Stimulated activated naive B cell treated with anti-CD40 and anti-IgM and Interleukin-4, amounts not matched to agents 10 μg/mL and 1 μg/mL and 100 μg/mL, for 72 hours (primary cell): ENCODE measurements around the gene WEE1.
"Not testable (repeated sequence)": the region's sequence is repeated elsewhere in the genome, so short reads cannot be mapped to it uniquely, and the experiment has no call there.

Experiments used
- ATAC-seq, 2 donors: fragments of 150-1000 bp; cut with Tn5 transposase; replicated peaks; 2 replicates each; pipeline ENCODE4 v1.10.0; 2021; ENCODE audit warnings: moderate library complexity in 1 of 2
- DNase-seq: peaks from one replicate; pipeline ENCODE4 v3.0.0; 2021
- H3K27ac Mint-ChIP-seq: one replicate; pipeline ENCODE4 v1.8.0; 2022; ENCODE audit warnings: mild to moderate bottlenecking, mixed read lengths
- H3K27me3 Mint-ChIP-seq, 2 donors: one replicate each; pipeline ENCODE4 v1.8.0; 2022; ENCODE audit warnings: mixed read lengths in 2 of 2
- H3K36me3 Mint-ChIP-seq, 2 donors: one replicate each; pipeline ENCODE4 v1.8.0; 2022; ENCODE audit warnings: mixed read lengths in 2 of 2, mild to moderate bottlenecking in 1 of 2
- H3K4me1 Mint-ChIP-seq, 2 donors: one replicate each; pipeline ENCODE4 v1.8.0; 2022; ENCODE audit warnings: mixed read lengths in 2 of 2, mild to moderate bottlenecking in 1 of 2
- H3K4me3 Mint-ChIP-seq, 2 donors: one replicate each; pipeline ENCODE4 v1.8.0; 2022; ENCODE audit warnings: mild to moderate bottlenecking in 2 of 2, mixed read lengths in 2 of 2, moderate library complexity in 1 of 2
- H3K9me3 Mint-ChIP-seq, 2 donors: one replicate each; pipeline ENCODE4 v1.8.0; 2022; ENCODE audit warnings: mixed read lengths in 2 of 2, mild to moderate bottlenecking in 1 of 2

Gene WEE1

GRCh38 chr11:9549216-9549615, 24.3 kb upstream of the WEE1 start:
- peaks cover 11 to 20% of the 10 kb centered on the region in 2 donors for H3K36me3 Mint-ChIP-seq
- not testable (repeated sequence) for H3K27ac Mint-ChIP-seq, H3K4me1 Mint-ChIP-seq, ATAC-seq, DNase-seq, H3K27me3 Mint-ChIP-seq, H3K9me3 Mint-ChIP-seq, H3K4me3 Mint-ChIP-seq

- Mint-ChIP-seq H3K9me3 (no peaks in the 10 kb centered on the region), H3K36me3 (peaks cover 6 to 13% of the 10 kb centered on the region in 2 donors), H3K27ac (no peak overlapping the region), H3K27me3 (no peaks in the 10 kb centered on the region), H3K4me3 (no peak overlapping the region), H3K4me1 (peaks cover 8 to 9% of the 10 kb centered on the region in 2 donors)
- no peak for ATAC-seq
- DNase-seq = no peak
These were observed 23.3 kb upstream of the WEE1 start for GRCh38 chr11:9550191-9550628.

GRCh38 chr11:9561279-9561982, 12.0 kb upstream of the WEE1 start:
- DNase-seq (no peak), ATAC-seq (no peak)
- peaks cover 16% of the 10 kb centered on the region in 2 donors for H3K9me3 Mint-ChIP-seq
- H3K4me3 Mint-ChIP-seq = no peak overlapping the region
- H3K27me3 Mint-ChIP-seq = no peaks in the 10 kb centered on the region
- H3K4me1 Mint-ChIP-seq = peaks cover 11 to 19% of the 10 kb centered on the region in 2 donors
- H3K27ac Mint-ChIP-seq = no peak overlapping the region
- H3K36me3 Mint-ChIP-seq = peaks cover 16 to 24% of the 10 kb centered on the region in 2 donors

DNA sequence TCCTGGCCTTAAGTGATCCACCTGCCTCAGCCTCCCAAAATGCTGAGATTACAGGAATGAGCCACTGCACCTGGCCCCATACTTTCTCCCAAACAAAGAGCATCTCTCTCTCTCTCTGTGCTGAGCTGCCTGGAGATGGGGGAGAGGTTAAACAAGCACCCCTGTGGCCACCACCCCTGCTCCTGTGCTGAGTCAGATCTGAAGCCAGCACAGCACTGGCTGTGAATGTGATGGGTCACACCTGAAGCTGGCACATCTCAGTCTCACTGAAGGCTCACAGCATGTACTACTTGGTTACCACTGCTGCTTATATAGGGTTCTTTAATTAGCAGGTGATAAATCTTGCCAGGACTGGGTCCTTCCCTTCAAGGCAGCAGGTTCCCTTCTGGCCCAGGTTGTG, 10.8 kb upstream of the WEE1 start:
- no peak for ATAC-seq
- H3K27me3 Mint-ChIP-seq = no peaks in the 10 kb centered on the region
- peaks cover 11 to 19% of the 10 kb centered on the region in 2 donors for H3K4me1 Mint-ChIP-seq
- no peak overlapping the region for H3K27ac Mint-ChIP-seq
- H3K36me3 Mint-ChIP-seq = peaks cover 15% of the 10 kb centered on the region in 2 donors
- DNase-seq = no peak
- H3K4me3 Mint-ChIP-seq = no peak overlapping the region
- peaks cover 16% of the 10 kb centered on the region in 2 donors for H3K9me3 Mint-ChIP-seq

- ATAC-seq = no peak
- no peak for DNase-seq
- Mint-ChIP-seq H3K4me3 (no peak overlapping the region), H3K27ac (no peak overlapping the region), H3K36me3 (peaks cover 15% of the 10 kb centered on the region in 2 donors), H3K9me3 (peaks cover 16% of the 10 kb centered on the region in 2 donors), H3K27me3 (no peaks in the 10 kb centered on the region), H3K4me1 (peaks cover 15 to 20% of the 10 kb centered on the region in 2 donors)
These were observed 10.2 kb upstream of the WEE1 start for GRCh38 chr11:9563196-9563730.

DNA sequence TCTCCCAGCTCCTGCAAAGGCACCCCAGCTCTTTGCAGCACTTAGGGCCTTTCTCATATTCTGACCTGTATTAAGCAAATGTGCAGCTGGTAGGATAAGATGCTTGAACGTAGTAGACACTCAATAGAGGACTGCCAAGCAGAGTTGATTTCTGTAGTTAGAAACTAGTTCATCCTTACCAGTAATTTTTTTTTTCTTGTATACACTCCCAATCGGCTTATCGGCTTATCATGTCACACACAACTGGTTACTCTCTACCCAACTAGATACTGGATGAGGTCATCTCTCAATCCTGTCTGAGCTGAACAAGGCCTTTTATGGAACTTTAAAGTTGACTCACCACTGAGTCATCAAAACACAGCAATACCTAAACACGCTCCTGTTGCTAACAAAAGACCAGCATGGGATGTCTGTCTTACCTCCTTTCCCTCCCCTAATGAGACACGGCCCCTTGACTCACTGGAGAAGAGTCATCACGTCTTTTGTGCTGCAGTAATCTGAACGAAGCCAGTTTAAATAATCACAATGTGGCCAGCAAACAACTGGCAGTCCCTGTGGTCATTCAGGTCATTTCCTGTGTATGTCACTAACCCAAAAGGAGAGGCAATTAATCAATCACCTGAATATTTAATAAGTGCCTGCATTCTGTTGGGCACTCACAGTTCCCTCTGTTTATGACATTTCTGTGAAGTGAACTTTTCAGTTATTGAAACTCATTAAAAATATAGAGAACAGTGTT, 7.5 kb upstream of the WEE1 start:
- ATAC-seq = peak; percentile 83 to 89
- H3K27ac Mint-ChIP-seq = peak overlapping the region; percentile 67

DNA sequence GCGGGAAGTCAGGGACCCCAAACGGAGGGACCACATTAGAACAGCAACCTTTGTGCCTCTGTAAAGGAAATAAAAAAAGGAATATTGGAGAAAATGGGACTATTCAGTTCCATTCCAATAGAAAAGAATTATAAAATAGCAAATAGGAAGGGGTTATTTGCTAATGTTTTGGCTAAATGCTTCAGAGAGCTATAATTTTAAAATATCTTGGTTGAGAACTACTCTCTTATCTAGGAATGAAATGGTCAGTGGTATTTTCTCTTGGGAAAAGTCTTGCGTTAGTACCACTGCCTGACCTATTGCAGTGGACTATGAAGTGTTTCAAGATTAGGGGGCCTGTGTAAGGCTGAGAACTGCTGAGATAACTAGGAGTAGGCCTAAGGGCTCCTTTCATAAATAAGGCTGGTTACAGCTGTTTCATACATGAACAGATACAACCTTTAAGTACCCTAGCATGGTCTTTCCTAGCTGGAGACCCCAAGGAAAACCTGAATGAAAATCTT, 6.9 kb upstream of the WEE1 start:
- Mint-ChIP-seq H3K27me3 (no peaks in the 10 kb centered on the region), H3K4me1 (peaks cover 30 to 40% of the 10 kb centered on the region in 2 donors), H3K36me3 (peaks cover 4 to 5% of the 10 kb centered on the region in 2 donors), H3K4me3 (no peak overlapping the region), H3K27ac (no peak overlapping the region), H3K9me3 (peaks cover 4% of the 10 kb centered on the region in 2 donors)
- no peak for ATAC-seq
- DNase-seq = no peak

More for the DNA sequence above, 7.5 kb upstream of the WEE1 start:
- H3K27me3 Mint-ChIP-seq = no peaks in the 10 kb centered on the region
- DNase-seq = peak; percentile 27
- H3K4me1 Mint-ChIP-seq = peaks cover 30 to 40% of the 10 kb centered on the region in 2 donors
- H3K9me3 Mint-ChIP-seq = peaks cover 9% of the 10 kb centered on the region in 2 donors
- H3K4me3 Mint-ChIP-seq = no peak overlapping the region
- peaks cover 11% of the 10 kb centered on the region in 2 donors for H3K36me3 Mint-ChIP-seq

- H3K9me3 Mint-ChIP-seq = peaks cover 0 to under 1% of the 10 kb centered on the region in 2 donors
- H3K27ac Mint-ChIP-seq = no peak overlapping the region
These were observed 6.1 kb upstream of the WEE1 start for GRCh38 chr11:9567401-9567800.

DNA sequence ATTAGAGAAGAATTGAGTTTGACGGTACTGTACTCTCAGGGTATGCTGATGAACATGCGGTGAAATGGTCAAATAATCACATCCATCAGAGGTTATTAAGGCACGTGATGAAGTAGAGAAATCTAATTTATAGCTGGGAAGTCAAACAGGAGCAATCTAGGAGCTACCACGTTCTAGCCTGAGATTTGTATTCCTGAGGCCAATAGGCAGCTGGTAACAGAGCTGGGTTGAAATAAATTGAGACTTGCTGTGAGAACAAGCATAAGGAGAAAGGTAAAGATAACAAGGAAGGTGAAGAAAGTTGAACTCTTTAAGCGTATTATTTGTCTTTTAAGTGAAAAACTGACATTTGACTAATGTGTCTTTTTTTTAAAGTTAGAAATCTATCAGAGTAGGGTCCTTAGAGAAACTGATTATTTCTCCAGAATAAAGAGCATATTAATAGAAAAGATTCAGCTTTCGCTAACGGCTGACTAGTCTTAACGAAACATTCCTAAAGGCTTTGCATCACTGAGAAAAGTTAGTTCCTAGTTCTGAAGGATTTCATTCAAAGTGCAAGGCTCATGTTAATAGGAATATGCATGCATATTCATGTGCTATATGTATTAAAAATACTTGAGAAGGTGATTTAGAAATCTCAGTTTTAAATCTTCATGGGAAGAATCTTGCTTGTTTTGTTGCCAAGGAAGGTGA, 5.2 kb upstream of the WEE1 start:
- H3K4me1 Mint-ChIP-seq = peaks cover 30 to 40% of the 10 kb centered on the region in 2 donors
- no peaks in the 10 kb centered on the region for H3K36me3 Mint-ChIP-seq
- DNase-seq = no peak
- no peaks in the 10 kb centered on the region for H3K9me3 Mint-ChIP-seq
- H3K4me3 Mint-ChIP-seq = no peak overlapping the region
- no peaks in the 10 kb centered on the region for H3K27me3 Mint-ChIP-seq
- ATAC-seq = no peak
- H3K27ac Mint-ChIP-seq = peak overlapping the region; percentile 62

More at GRCh38 chr11:9567401-9567800, 6.1 kb upstream of the WEE1 start:
- no peaks in the 10 kb centered on the region for H3K27me3 Mint-ChIP-seq
- ATAC-seq (no peak), DNase-seq (no peak)
- H3K36me3 Mint-ChIP-seq = peaks cover 0 to 3% of the 10 kb centered on the region in 2 donors
- peaks cover 30 to 40% of the 10 kb centered on the region in 2 donors for H3K4me1 Mint-ChIP-seq
- H3K4me3 Mint-ChIP-seq = no peak overlapping the region

DNA sequence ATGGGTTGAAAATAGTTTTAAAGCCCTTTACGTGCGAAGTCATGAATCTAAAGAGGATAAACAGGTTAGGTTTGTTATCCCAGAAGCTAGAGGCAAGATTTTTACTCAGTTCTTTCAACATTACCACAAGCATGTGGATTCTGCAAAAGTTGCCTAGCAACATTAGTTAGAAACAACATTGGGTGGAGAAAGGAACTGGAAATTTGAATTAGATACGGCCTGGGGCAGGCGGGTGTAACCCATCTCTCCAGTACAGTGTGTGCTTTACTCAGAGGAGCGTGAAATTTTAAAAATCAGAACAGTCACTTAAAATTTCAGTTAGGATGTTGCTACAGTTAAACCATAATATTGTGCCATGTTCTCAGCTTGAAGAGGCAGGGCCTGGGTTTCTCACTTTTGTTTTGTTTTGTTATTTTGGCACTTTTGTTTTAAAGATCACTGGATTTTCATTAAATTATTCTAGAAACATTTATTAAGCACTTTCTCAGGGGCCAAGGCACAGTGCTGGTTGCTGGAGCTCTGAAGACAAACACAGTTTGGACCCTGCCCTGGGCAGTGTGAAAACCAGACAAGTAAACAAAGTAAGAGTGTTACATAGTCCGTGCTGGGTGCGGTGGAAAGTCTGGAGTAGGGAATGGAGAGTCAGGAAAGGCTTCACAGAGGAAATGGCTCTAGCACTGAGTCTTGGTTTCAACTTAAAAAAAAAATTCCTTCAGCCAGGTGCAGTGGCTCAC, 4.4 kb upstream of the WEE1 start:
- Mint-ChIP-seq H3K4me1 (peaks cover 30 to 40% of the 10 kb centered on the region in 2 donors), H3K4me3 (no peak overlapping the region), H3K27me3 (no peaks in the 10 kb centered on the region), H3K36me3 (no peaks in the 10 kb centered on the region), H3K9me3 (no peaks in the 10 kb centered on the region), H3K27ac (peak overlapping the region; percentile 62)
- peak in 1 of 2 donors; percentile 13 for ATAC-seq
- no peak for DNase-seq

DNA sequence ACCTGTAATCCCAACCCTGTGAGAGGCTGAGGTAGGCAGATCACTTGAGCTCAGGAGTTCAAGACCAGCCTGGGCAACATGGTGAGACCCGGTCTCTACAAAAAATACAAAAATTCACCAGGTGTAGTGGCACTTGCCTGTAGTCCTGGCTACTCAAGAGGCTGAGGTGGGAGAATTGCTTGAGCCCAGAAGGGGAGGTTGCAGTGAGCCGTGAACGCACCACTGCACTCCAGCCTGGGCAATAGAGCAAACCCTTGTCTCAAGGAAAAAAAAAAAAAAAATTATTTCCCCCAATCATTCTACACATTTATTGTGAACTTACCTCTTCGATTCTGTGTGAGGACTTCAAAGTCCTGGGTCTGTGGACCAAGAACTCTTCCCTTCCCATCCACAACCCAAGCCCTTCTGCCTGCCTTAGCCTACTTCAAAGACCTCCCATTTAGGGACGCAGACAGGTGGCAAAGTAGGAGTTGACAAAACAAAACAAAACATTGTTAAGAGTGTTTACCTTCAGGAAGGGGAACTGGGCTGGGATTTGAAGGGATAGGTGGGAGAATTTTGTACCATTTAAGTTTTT, 3.8 kb upstream of the WEE1 start:
- H3K27ac Mint-ChIP-seq = peak overlapping the region; percentile 62
- ATAC-seq (no peak), DNase-seq (no peak)

DNA sequence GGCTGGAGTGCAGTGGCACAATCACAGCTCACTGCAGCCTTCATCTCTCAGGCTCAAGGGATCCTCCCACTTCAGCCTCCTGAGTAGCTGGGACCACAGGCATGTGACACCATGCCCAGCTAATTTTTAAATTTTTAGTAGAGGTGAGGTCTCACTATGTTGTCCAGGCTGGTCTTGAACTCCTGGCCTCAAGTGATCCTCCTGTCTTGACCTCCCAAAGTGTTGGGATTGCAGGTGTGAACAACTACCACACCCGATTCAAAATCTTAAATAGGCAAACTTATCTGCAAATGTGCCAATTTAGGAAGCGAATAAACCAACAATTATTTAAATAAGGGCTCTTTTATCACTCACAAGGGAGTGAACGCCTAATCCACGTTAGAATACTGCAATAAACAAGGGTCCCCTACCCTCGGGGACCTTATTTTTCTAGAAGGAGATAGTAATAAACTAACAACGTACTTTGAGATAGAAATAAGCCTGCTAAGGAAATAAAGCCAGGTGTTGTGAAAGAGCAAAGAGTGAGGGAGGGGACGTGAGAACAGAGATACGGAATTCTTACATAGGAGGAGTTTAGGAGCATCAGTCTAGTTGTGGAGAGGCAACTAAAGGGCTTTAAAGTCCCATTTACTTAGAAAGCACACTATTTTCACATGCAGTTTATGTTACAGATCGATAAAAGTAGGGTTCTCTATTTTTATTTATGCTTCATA, 3.0 kb upstream of the WEE1 start:
- DNase-seq = no peak
- H3K36me3 Mint-ChIP-seq = peaks cover 9 to 11% of the 10 kb centered on the region in 2 donors
- H3K4me3 Mint-ChIP-seq = no peak overlapping the region
- ATAC-seq = no peak
- H3K27me3 Mint-ChIP-seq = no peaks in the 10 kb centered on the region
- H3K27ac Mint-ChIP-seq = no peak overlapping the region
- H3K4me1 Mint-ChIP-seq = peaks cover 30 to 40% of the 10 kb centered on the region in 2 donors
- H3K9me3 Mint-ChIP-seq = no peaks in the 10 kb centered on the region

More for the DNA sequence above, 3.8 kb upstream of the WEE1 start:
- Mint-ChIP-seq H3K4me1 (peaks cover 30 to 37% of the 10 kb centered on the region in 2 donors), H3K9me3 (no peaks in the 10 kb centered on the region), H3K27me3 (no peaks in the 10 kb centered on the region), H3K4me3 (no peak overlapping the region), H3K36me3 (peaks cover 1 to 3% of the 10 kb centered on the region in 2 donors)
